Activated T-cell treated with anti-CD3 and anti-CD28 coated beads, Interleukin-2, amount 50 U/mL, for 24 hours (primary cell): ENCODE results near the gene R3HDM2.
"Not testable (repeated sequence)": the region's sequence is repeated elsewhere in the genome, so short reads cannot be mapped to it uniquely, and the experiment has no call there.

Experiments
- DNase-seq: peaks from one replicate; pipeline ENCODE4 v3.0.0-alpha.2; 2020
- H3K27ac Mint-ChIP-seq: 2 replicates; pipeline ENCODE4 v1.8.0; 2020; ENCODE audit warnings: mild to moderate bottlenecking, mixed read lengths
- H3K27me3 Mint-ChIP-seq: 2 replicates; pipeline ENCODE4 v1.8.0; 2020; ENCODE audit warnings: mixed read lengths
- H3K36me3 Mint-ChIP-seq: 2 replicates; pipeline ENCODE4 v1.8.0; 2020; ENCODE audit warnings: low read depth, mixed read lengths
- H3K4me1 Mint-ChIP-seq: 2 replicates; pipeline ENCODE4 v1.8.0; 2020; ENCODE audit warnings: low read depth, mixed read lengths
- H3K4me3 Mint-ChIP-seq: 2 replicates; pipeline ENCODE4 v1.8.0; 2020; ENCODE audit warnings: mild to moderate bottlenecking, moderate library complexity, mixed read lengths
- H3K9me3 Mint-ChIP-seq: 2 replicates; pipeline ENCODE4 v1.8.0; 2020; ENCODE audit warnings: mixed read lengths

Gene R3HDM2

GRCh38 chr12:57402156-57402555 lies 28.7 kb downstream of the R3HDM2 start:
- not testable (repeated sequence) for H3K27ac Mint-ChIP-seq, H3K27me3 Mint-ChIP-seq, H3K9me3 Mint-ChIP-seq, DNase-seq, H3K4me3 Mint-ChIP-seq
- peaks cover 32% of the 10 kb centered on the region for H3K4me1 Mint-ChIP-seq
- peaks cover 20% of the 10 kb centered on the region for H3K36me3 Mint-ChIP-seq

DNA sequence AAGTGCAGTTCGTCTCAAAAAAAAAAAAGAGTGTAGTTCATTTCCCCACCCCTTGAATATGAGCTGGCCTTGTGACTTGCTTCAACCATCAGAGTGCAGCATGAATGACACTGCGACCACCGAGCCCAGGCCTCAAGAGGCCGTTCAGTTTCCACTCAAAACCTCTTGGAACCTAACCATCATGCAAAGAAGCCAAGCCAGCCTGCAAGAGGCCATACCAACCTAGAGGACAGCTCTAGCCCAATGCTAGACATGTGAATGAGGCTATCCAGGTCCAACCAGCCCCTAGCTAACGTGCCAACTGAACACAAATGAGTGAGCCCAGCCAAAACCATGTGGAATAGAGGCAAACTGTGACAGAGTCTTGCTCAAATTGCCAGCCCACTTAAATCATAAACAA lies 29.7 kb downstream of the R3HDM2 start:
- Mint-ChIP-seq H3K9me3 (no peaks in the 10 kb centered on the region), H3K36me3 (peaks cover 20% of the 10 kb centered on the region), H3K4me3 (no peak overlapping the region), H3K4me1 (peaks cover 27% of the 10 kb centered on the region), H3K27me3 (no peaks in the 10 kb centered on the region), H3K27ac (no peak overlapping the region)
- no peak for DNase-seq

DNA sequence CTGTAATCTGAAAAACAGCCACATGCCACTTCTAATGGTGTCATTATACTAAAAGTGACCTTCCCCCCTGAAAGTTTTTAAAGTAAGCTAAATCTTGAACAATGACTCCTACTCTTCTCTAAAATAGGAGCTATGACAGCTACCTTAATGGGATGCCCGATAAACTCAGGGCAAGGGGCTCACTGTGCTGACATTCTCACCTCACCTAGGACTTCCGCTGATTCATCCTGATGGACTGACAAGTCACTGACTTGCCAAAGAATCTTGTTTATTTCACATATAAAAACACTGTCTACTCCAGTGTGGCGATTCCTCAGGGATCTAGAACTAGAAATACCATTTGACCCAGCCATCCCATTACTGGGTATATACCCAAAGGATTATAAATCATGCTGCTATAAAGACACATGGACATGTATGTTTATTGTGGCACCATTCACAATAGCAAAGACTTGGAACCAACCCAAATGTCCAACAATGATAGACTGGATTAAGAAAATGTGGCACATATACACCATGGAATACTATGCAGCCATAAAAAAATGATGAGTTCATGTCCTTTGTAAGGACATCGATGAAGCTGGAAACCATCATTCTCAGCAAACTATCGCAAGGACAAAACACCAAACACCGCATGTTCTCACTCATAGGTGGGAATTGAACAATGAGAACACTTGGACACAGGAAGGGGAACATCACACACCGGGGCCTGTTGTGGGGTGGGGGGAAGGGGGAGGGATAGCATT lies 31.0 kb downstream of the R3HDM2 start:
- peak overlapping the region; percentile 30 for H3K27ac Mint-ChIP-seq

GRCh38 chr12:57397441-57397840 lies 33.4 kb downstream of the R3HDM2 start:
- Mint-ChIP-seq H3K36me3 (peaks cover 46% of the 10 kb centered on the region), H3K4me3 (no peak overlapping the region), H3K9me3 (no peaks in the 10 kb centered on the region), H3K4me1 (peaks cover 15% of the 10 kb centered on the region), H3K27me3 (no peaks in the 10 kb centered on the region), H3K27ac (peak overlapping the region; percentile 7)
- DNase-seq, result no peak

More for the DNA sequence above, 31.0 kb downstream of the R3HDM2 start:
- DNase-seq, H3K4me3 Mint-ChIP-seq, H3K27me3 Mint-ChIP-seq, H3K9me3 Mint-ChIP-seq: not testable (repeated sequence)
- peaks cover 27% of the 10 kb centered on the region for H3K36me3 Mint-ChIP-seq
- peaks cover 18% of the 10 kb centered on the region for H3K4me1 Mint-ChIP-seq

DNA sequence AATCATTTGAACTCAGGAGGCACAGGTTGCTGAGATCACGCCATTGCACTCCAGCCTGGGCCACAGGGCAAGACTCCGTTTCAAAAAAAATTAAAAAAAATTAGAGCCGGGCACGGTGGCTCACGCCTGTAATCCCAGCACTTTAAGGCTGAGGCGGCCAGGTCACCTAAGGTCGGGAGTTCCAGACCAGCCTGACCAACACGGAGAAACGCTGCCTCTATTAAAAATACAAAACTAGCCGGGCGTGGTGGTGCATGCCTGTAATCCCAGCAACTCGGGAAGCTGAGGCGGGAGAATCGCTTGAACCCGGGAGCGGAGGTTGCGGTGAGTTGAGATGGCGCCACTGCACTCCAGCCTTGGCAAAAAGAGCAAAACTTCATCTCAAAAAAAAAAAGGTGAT lies 35.7 kb downstream of the R3HDM2 start:
- DNase-seq, result no peak
- Mint-ChIP-seq H3K27ac (no peak overlapping the region), H3K9me3 (no peaks in the 10 kb centered on the region), H3K4me3 (no peak overlapping the region), H3K27me3 (no peaks in the 10 kb centered on the region), H3K36me3 (peaks cover 58% of the 10 kb centered on the region), H3K4me1 (peaks cover 11% of the 10 kb centered on the region)

GRCh38 chr12:57390174-57390573 lies 40.7 kb downstream of the R3HDM2 start:
- Mint-ChIP-seq H3K36me3 (peaks cover 62% of the 10 kb centered on the region), H3K9me3 (no peaks in the 10 kb centered on the region), H3K4me1 (peaks cover 12% of the 10 kb centered on the region), H3K27ac (no peak overlapping the region), H3K27me3 (no peaks in the 10 kb centered on the region), H3K4me3 (no peak overlapping the region)
- no peak for DNase-seq

DNA sequence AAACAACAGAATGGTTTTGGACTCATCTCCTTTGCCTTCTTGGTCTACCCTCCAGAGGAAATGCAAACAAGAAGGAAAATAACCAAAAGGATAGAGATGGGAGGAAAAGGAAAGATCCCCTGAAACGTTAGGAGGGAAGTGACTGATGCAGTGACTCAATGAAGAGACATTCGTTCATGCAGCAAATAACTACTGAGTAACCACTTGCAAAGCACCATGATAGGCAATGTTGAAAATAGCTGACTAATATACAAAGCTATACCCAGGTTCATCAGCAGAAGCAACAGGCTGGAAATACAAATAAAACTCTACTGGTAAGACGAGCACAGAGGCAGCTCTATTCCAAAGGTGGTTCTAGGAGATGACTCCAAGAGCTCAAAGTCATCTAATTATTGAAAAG lies 41.8 kb downstream of the R3HDM2 start:
- Mint-ChIP-seq H3K4me1 (peaks cover 12% of the 10 kb centered on the region), H3K9me3 (no peaks in the 10 kb centered on the region), H3K27ac (peak overlapping the region; percentile 6), H3K27me3 (no peaks in the 10 kb centered on the region), H3K4me3 (no peak overlapping the region), H3K36me3 (peaks cover 55% of the 10 kb centered on the region)
- DNase-seq, result no peak

DNA sequence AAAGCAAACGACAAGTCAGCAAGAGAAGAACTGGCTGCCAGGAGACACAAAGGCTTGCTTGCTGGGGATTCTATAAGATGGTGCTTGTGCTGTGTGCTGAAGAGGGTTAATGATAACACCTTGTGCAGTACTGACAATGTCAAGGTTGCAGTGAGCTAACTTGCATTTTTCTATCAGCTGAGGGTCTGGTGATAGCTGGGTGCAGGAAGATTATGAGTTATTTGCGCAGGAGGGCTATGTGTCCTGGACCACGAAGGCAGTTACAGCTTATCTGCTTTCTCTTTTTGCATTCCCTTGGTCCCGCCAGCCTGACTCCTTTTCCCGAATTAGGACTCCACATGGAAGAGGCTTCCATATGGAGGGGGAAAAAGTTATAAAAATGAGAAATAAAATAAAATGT lies 42.4 kb downstream of the R3HDM2 start:
- H3K4me3 Mint-ChIP-seq, result no peak overlapping the region
- no peaks in the 10 kb centered on the region for H3K27me3 Mint-ChIP-seq
- H3K36me3 Mint-ChIP-seq, result peaks cover 53% of the 10 kb centered on the region
- H3K9me3 Mint-ChIP-seq, result no peaks in the 10 kb centered on the region
- DNase-seq, result no peak
- H3K4me1 Mint-ChIP-seq, result peaks cover 12% of the 10 kb centered on the region
- H3K27ac Mint-ChIP-seq, result no peak overlapping the region

GRCh38 chr12:57386187-57386720 lies 44.6 kb downstream of the R3HDM2 start:
- peaks cover 18% of the 10 kb centered on the region for H3K4me1 Mint-ChIP-seq
- H3K27me3 Mint-ChIP-seq, result no peaks in the 10 kb centered on the region
- H3K4me3 Mint-ChIP-seq, result no peak overlapping the region
- no peaks in the 10 kb centered on the region for H3K9me3 Mint-ChIP-seq
- H3K36me3 Mint-ChIP-seq, result peaks cover 39% of the 10 kb centered on the region
- no peak for DNase-seq
- no peak overlapping the region for H3K27ac Mint-ChIP-seq

GRCh38 chr12:57385586-57385985 lies 45.3 kb downstream of the R3HDM2 start:
- peak overlapping the region; percentile 33 for H3K27ac Mint-ChIP-seq
- no peak for DNase-seq
- peaks cover 40% of the 10 kb centered on the region for H3K36me3 Mint-ChIP-seq
- peaks cover 22% of the 10 kb centered on the region for H3K4me1 Mint-ChIP-seq
- no peaks in the 10 kb centered on the region for H3K9me3 Mint-ChIP-seq
- H3K27me3 Mint-ChIP-seq, result no peaks in the 10 kb centered on the region
- H3K4me3 Mint-ChIP-seq, result no peak overlapping the region

- Mint-ChIP-seq H3K36me3 (peaks cover 38% of the 10 kb centered on the region), H3K4me3 (no peak overlapping the region), H3K4me1 (peaks cover 25% of the 10 kb centered on the region), H3K27ac (no peak overlapping the region), H3K9me3 (no peaks in the 10 kb centered on the region), H3K27me3 (no peaks in the 10 kb centered on the region)
- DNase-seq, result no peak
These were observed 46.4 kb downstream of the R3HDM2 start for GRCh38 chr12:57384478-57384877.

DNA sequence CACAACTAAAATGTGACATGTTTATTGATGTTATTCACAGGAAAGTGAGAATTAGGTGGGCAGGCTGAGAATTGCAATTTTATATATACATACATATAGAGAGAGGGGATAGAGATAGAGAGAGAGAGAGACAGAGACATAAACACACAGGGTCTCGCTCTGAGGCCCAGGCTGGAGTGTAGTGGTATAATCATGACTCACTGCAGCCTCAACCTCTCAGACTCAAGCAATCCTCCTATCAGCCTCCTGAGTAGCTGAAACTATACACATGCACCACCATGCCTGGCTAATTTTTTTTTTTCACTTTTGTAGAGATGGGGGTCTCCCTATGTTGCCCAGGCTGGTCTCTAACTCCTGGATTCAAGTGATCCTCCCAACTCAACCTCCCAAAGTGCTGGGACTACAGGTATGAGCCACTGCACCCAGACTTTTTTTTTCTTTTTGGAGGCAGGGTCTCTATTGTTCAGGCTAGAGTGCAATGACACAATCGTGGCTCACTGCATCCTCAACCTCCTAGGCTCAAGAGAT lies 49.1 kb downstream of the R3HDM2 start:
- peaks cover 31% of the 10 kb centered on the region for H3K4me1 Mint-ChIP-seq
- H3K9me3 Mint-ChIP-seq, result no peaks in the 10 kb centered on the region
- peak overlapping the region; percentile 72 for H3K27ac Mint-ChIP-seq
- no peaks in the 10 kb centered on the region for H3K27me3 Mint-ChIP-seq
- no peak overlapping the region for H3K4me3 Mint-ChIP-seq
- no peak for DNase-seq
- peaks cover 36% of the 10 kb centered on the region for H3K36me3 Mint-ChIP-seq

DNA sequence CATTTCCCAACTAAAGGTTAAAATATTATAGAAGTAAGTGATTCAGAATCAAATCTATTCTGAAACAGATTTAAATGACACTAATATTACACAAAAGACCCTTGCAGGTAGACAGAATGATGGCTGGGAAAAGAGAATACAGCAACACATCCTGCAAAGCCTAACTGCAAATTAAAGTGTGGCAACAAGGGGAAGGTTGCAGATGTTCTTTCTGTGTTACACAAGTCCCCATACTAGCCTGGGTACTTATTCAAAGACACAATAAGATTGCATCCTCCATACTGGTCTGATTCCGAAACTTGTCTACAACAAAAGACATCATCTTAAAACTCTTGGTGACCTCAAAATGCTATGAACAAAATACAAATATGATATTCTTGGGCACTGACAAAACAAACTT lies 50.5 kb downstream of the R3HDM2 start:
- Mint-ChIP-seq H3K4me3 (no peak overlapping the region), H3K9me3 (no peaks in the 10 kb centered on the region), H3K27me3 (no peaks in the 10 kb centered on the region), H3K27ac (no peak overlapping the region), H3K4me1 (peaks cover 28% of the 10 kb centered on the region), H3K36me3 (peaks cover 36% of the 10 kb centered on the region)
- no peak for DNase-seq

DNA sequence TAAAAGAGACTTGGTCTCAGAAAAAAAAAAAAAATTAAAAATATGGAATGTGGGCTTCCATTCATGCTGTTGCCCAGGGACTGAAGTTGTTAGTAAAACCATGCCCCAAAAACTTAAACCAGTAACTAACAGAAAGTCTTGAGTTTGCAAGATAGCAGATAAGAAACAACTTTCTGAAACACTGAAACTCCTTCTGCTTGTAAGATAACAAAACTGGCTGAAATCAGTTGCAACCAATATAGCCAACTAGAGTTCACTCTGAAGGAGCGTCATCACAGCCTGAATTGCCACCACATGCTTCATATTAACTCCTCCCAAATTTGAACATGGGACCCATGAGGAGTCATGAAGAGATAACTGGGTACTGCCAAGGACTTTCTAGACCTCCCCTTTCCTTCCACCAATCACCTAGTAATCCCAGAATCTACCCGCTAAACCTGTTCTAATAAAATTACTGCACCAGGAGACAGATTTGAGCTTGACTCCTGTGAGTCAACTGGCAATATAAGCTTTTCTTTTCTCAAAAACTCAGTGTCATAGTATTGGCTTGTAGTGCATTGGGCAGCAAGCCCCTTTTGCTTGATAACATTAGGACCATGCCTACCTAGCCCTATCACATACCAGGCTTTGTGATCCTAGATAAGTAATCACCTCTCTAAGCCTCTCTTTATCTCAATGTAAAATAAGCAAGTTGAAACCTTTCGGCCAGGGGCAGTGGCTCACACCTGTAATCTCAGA lies 53.6 kb downstream of the R3HDM2 start:
- H3K27me3 Mint-ChIP-seq, result no peaks in the 10 kb centered on the region
- H3K36me3 Mint-ChIP-seq, result peaks cover 41% of the 10 kb centered on the region
- H3K27ac Mint-ChIP-seq, result no peak overlapping the region
- H3K4me3 Mint-ChIP-seq, result no peak overlapping the region
- no peak for DNase-seq
- H3K4me1 Mint-ChIP-seq, result peaks cover 30% of the 10 kb centered on the region
- no peaks in the 10 kb centered on the region for H3K9me3 Mint-ChIP-seq

- Mint-ChIP-seq H3K4me1 (peaks cover 16% of the 10 kb centered on the region), H3K36me3 (peaks cover 45% of the 10 kb centered on the region), H3K27me3 (no peaks in the 10 kb centered on the region), H3K9me3 (peaks cover 2% of the 10 kb centered on the region), H3K27ac (no peak overlapping the region), H3K4me3 (no peak overlapping the region)
- DNase-seq, result no peak
These were observed 58.6 kb downstream of the R3HDM2 start for GRCh38 chr12:57372233-57372632.
